OCI-LY1 (cell line): Measurements from ENCODE around the gene MAP1S.

Experiments used
- H2AFZ ChIP-seq: fragments of 200-600 bp; sonication (generic), shearing (Covaris generic); 2 replicates; pipeline ENCODE4 v1.6.0; 2014; ENCODE audit warnings: antibody characterized with exemption, mild to moderate bottlenecking, low read length
- H3F3A ChIP-seq: fragments of 200-600 bp; sonication (generic), shearing (Covaris generic); 2 replicates; pipeline ENCODE4 v1.6.0; 2014; ENCODE audit warnings: mild to moderate bottlenecking, antibody characterized with exemption, low read length, moderate library complexity; ENCODE audit not compliant: insufficient read depth
- H3K27ac ChIP-seq: fragments of 200-600 bp; sonication (generic); 2 replicates; pipeline ENCODE4 v1.5.1; 2014; ENCODE audit warnings: low read length, mixed run types, mild to moderate bottlenecking, low read depth; ENCODE audit not compliant: poor library complexity, severe bottlenecking
- H3K27me3 ChIP-seq: fragments of 200-600 bp; sonication (generic); 2 replicates; pipeline ENCODE4 v1.6.0; 2014; ENCODE audit warnings: antibody characterized with exemption, mild to moderate bottlenecking, low read length, moderate library complexity; ENCODE audit not compliant: insufficient read depth
- H3K36me3 ChIP-seq: fragments of 200-600 bp; sonication (generic); 2 replicates; pipeline ENCODE4 v1.6.1; 2014; ENCODE audit warnings: mild to moderate bottlenecking, antibody characterized with exemption, low read length, moderate library complexity, mixed read lengths; ENCODE audit not compliant: insufficient read depth
- H3K4me1 ChIP-seq: fragments of 200-600 bp; sonication (generic); 2 replicates; pipeline ENCODE4 v1.5.1; 2014; ENCODE audit warnings: mild to moderate bottlenecking, low read length, moderate library complexity; ENCODE audit not compliant: insufficient read depth, severe bottlenecking
- H3K4me2 ChIP-seq: fragments of 200-600 bp; sonication (generic), shearing (Covaris generic); 2 replicates; pipeline ENCODE4 v1.6.1; 2014; ENCODE audit warnings: low read length
- H3K4me3 ChIP-seq: fragments of 200-600 bp; sonication (generic); 2 replicates; pipeline ENCODE4 v1.5.1; 2014; ENCODE audit warnings: low read length, low read depth, mild to moderate bottlenecking, mixed read lengths; ENCODE audit not compliant: poor library complexity, severe bottlenecking
- H3K79me2 ChIP-seq: fragments of 200-600 bp; shearing (Covaris generic); 2 replicates; pipeline ENCODE4 v1.6.1; 2016; ENCODE audit warnings: mixed run types, low read length, mixed read lengths; ENCODE audit not compliant: insufficient read depth
- H3K9ac ChIP-seq: fragments of 200-600 bp; sonication (generic), shearing (Covaris generic); 2 replicates; pipeline ENCODE4 v1.6.1; 2014; ENCODE audit warnings: mild to moderate bottlenecking, low read length, mixed read lengths
- H3K9me2 ChIP-seq: fragments of 200-600 bp; sonication (generic), shearing (Covaris generic); 2 replicates; pipeline ENCODE4 v1.6.1; 2014; ENCODE audit warnings: low read depth, mild to moderate bottlenecking, low read length, mixed read lengths
- H3K9me3 ChIP-seq: fragments of 200-600 bp; shearing (Covaris generic); 2 replicates; pipeline ENCODE4 v1.6.1; 2014; ENCODE audit warnings: low read length, mixed read lengths
- H4K20me1 ChIP-seq: fragments of 200-600 bp; sonication (generic), shearing (Covaris generic); 2 replicates; pipeline ENCODE4 v1.6.0; 2016; ENCODE audit warnings: mild to moderate bottlenecking, low read length; ENCODE audit not compliant: insufficient read depth
- EZH2 ChIP-seq: fragments of 200-600 bp; sonication (generic), shearing (Covaris generic); IDR thresholded peaks from 2 replicates; pipeline ENCODE4 v1.8.0; 2017; ENCODE audit warnings: borderline replicate concordance, mixed run types, mild to moderate bottlenecking, antibody characterized with exemption, low read length, moderate library complexity, mixed read lengths
- TF ChIP-seq, protein P1 (sequence below): fragments of 200-600 bp; sonication (generic), shearing (Covaris generic); IDR thresholded peaks from 2 replicates; pipeline ENCODE4 v1.5.1; 2017; ENCODE audit warnings: mild to moderate bottlenecking, antibody characterized with exemption, low read length, moderate library complexity, mixed read lengths

Gene MAP1S

DNA sequence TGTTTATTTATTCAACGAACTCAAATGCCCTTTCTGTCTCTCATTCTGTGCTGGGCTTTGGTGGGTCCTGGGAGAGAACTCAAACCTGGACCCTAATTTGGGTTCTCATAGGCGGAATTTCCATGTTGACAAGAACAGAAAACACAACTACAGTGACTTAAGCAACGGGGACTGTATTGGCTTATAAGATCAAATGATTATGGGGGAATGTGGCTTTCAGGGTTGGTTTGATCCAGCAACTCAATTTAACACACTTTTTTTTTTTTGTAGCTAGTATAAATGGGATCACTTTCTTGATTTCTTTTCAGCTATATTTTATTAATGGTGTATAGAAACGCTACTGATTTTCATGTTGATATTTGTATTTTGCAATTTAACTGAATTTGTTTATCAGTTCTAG lies 41.9 kb downstream of the MAP1S start:
- H3K9me2 ChIP-seq, result no peaks in the 10 kb centered on the region
- no peaks in the 10 kb centered on the region for H3F3A ChIP-seq
- H3K4me2 ChIP-seq, result no peak overlapping the region
- H3K4me3 ChIP-seq, result no peak overlapping the region
- H3K36me3 ChIP-seq, result peaks cover 77% of the 10 kb centered on the region
- no peaks in the 10 kb centered on the region for H4K20me1 ChIP-seq
- no peaks in the 10 kb centered on the region for H3K27me3 ChIP-seq
- H3K27ac ChIP-seq, result no peak overlapping the region
- H3K9ac ChIP-seq, result no peak overlapping the region
- H2AFZ ChIP-seq, result no peak overlapping the region
- H3K9me3 ChIP-seq, result no peaks in the 10 kb centered on the region
- TF ChIP-seq, protein P1, sequence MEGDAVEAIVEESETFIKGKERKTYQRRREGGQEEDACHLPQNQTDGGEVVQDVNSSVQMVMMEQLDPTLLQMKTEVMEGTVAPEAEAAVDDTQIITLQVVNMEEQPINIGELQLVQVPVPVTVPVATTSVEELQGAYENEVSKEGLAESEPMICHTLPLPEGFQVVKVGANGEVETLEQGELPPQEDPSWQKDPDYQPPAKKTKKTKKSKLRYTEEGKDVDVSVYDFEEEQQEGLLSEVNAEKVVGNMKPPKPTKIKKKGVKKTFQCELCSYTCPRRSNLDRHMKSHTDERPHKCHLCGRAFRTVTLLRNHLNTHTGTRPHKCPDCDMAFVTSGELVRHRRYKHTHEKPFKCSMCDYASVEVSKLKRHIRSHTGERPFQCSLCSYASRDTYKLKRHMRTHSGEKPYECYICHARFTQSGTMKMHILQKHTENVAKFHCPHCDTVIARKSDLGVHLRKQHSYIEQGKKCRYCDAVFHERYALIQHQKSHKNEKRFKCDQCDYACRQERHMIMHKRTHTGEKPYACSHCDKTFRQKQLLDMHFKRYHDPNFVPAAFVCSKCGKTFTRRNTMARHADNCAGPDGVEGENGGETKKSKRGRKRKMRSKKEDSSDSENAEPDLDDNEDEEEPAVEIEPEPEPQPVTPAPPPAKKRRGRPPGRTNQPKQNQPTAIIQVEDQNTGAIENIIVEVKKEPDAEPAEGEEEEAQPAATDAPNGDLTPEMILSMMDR, result no peak
- TF ChIP-seq EZH2, result no peak
- H3K4me1 ChIP-seq, result peaks cover 4% of the 10 kb centered on the region
- H3K79me2 ChIP-seq, result no peaks in the 10 kb centered on the region

DNA sequence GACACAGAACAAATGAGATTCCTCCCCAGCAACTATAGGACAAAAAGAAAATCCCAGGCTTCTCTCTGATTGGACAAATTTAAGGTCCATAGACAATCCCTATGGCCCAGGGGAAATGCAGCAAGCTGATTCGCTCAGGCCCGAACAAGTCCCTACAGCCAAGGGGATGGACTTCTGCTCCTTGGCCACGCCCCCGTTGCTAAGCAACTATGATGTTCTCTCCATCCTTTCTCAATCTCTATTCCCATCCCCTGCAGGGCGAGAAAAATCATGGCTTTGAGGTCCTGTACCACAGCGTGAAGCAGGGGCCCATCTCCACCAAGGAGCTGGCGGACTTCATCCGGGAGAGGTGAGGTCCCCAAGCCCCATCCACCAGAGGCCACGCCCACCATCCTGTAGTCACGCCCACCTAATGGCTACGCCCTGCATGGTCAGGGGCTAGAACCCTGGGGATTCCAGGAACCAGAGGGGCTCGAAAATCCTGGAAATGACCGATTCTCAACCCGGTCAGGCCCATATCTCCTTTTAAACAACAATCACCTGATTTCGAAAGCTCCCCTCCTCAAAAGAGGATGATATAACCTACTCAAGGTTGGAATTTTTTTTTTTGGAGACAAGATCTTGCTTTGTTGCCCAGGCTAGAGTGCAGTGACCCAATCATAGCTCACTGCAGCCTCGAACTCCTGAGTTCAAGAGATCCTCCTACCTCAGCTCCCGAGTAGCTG lies 43.4 kb downstream of the MAP1S start:
- no peak overlapping the region for H3K4me3 ChIP-seq
- H3K9me3 ChIP-seq, result no peaks in the 10 kb centered on the region
- H2AFZ ChIP-seq, result no peak overlapping the region
- peaks cover 78% of the 10 kb centered on the region for H3K36me3 ChIP-seq
- TF ChIP-seq, protein P1, result no peak
- H3K9ac ChIP-seq, result no peak overlapping the region
- H3F3A ChIP-seq, result no peaks in the 10 kb centered on the region
- H4K20me1 ChIP-seq, result no peaks in the 10 kb centered on the region
- H3K79me2 ChIP-seq, result no peaks in the 10 kb centered on the region
- peaks cover 5% of the 10 kb centered on the region for H3K4me1 ChIP-seq
- no peak overlapping the region for H3K27ac ChIP-seq
- H3K27me3 ChIP-seq, result no peaks in the 10 kb centered on the region
- no peak overlapping the region for H3K4me2 ChIP-seq
- H3K9me2 ChIP-seq, result no peaks in the 10 kb centered on the region

DNA sequence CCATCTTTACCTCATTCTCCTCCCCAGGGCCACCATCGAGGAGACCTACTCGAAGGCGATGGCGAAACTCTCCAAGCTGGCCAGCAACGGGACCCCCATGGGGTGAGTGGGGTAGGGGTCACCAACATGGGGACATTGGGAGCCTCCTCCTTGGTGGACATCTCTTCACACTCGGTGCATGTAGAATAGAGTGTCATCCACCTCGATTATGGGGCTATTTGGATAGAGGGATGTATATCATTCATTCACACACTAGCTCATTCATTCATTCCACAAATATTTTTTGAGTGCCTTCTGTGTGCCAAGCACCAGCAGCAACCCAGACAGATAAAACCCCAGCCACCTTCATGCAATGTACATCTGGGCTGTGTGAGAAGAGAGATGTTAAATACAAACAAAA lies 45.1 kb downstream of the MAP1S start:
- H3F3A ChIP-seq, result no peaks in the 10 kb centered on the region
- H4K20me1 ChIP-seq, result no peaks in the 10 kb centered on the region
- H3K9me3 ChIP-seq, result no peaks in the 10 kb centered on the region
- no peaks in the 10 kb centered on the region for H3K9me2 ChIP-seq
- H2AFZ ChIP-seq, result no peak overlapping the region
- H3K27ac ChIP-seq, result no peak overlapping the region
- H3K4me2 ChIP-seq, result no peak overlapping the region
- TF ChIP-seq, protein P1, result no peak
- TF ChIP-seq EZH2, result no peak
- no peaks in the 10 kb centered on the region for H3K79me2 ChIP-seq
- no peaks in the 10 kb centered on the region for H3K27me3 ChIP-seq
- no peak overlapping the region for H3K4me3 ChIP-seq
- peaks cover 67% of the 10 kb centered on the region for H3K36me3 ChIP-seq
- H3K9ac ChIP-seq, result no peak overlapping the region
- H3K4me1 ChIP-seq, result peaks cover 5% of the 10 kb centered on the region
